Fibroblast of lung (primary cell): ENCODE results near the gene RTN4IP1. TPM values are rescaled to one million over a fixed set of nuclear protein-coding genes. Genes with fewer than 3 reads are reported as not detected.
A peak's percentile ranks its signal among the peaks of the same experiment; 100 is the strongest.

Experiments
- DNase-seq, 2 donors: peaks; one replicate each; pipeline versions ENCODE4 v3.0.0 to v3.0.0-alpha.2; 2010; ENCODE audit warnings: low read depth in 2 of 2
- H2AFZ ChIP-seq: 2 replicates; pipeline ENCODE4 v1.5.1; 2012; ENCODE audit warnings: low read length, control low read depth, inconsistent platforms
- H3K27ac ChIP-seq: 2 replicates; pipeline ENCODE4 v1.5.1; 2011; ENCODE audit warnings: low read length, control low read depth; ENCODE audit not compliant: insufficient read depth
- H3K27me3 ChIP-seq: 2 replicates; pipeline ENCODE4 v1.5.1; 2011; ENCODE audit warnings: mild to moderate bottlenecking, low read length; ENCODE audit not compliant: control insufficient read depth, insufficient read depth
- H3K36me3 ChIP-seq: 2 replicates; pipeline ENCODE4 v1.5.1; 2011; ENCODE audit warnings: low read length; ENCODE audit not compliant: control insufficient read depth, insufficient read depth
- H3K4me1 ChIP-seq: 2 replicates; pipeline ENCODE4 v1.5.1; 2011; ENCODE audit warnings: low read length; ENCODE audit not compliant: control insufficient read depth, insufficient read depth; ENCODE audit errors: extremely low read depth
- H3K4me2 ChIP-seq: 2 replicates; pipeline ENCODE4 v1.5.1; 2011; ENCODE audit warnings: low read length, control low read depth; ENCODE audit not compliant: insufficient read depth; ENCODE audit errors: extremely low read depth
- H3K4me3 ChIP-seq, 4 experiments: fragments of 200-600 bp in 1 of 4; sonication (generic) in 1 of 4; replicated peaks in 1 of 4; 2 replicates each; pipeline ENCODE4 v1.5.1; 2011 to 2016; ENCODE audit warnings: low read length in 4 of 4, low read depth in 3 of 4, mild to moderate bottlenecking in 3 of 4, control low read depth in 2 of 4, inconsistent platforms in 1 of 4, mixed read lengths in 1 of 4; ENCODE audit not compliant: insufficient read depth in 1 of 4; ENCODE audit errors: control extremely low read depth in 1 of 4
- H3K79me2 ChIP-seq: 2 replicates; pipeline ENCODE4 v1.5.1; 2012; ENCODE audit warnings: mild to moderate bottlenecking, low read length, inconsistent platforms; ENCODE audit not compliant: control insufficient read depth, insufficient read depth
- H3K9ac ChIP-seq: 2 replicates; pipeline ENCODE4 v1.5.1; 2011; ENCODE audit warnings: mild to moderate bottlenecking, low read length, control low read depth; ENCODE audit not compliant: insufficient read depth
- H3K9me3 ChIP-seq: 2 replicates; pipeline ENCODE4 v1.5.1; 2012; ENCODE audit warnings: low read depth, low read length; ENCODE audit not compliant: control insufficient read depth, insufficient read depth
- H4K20me1 ChIP-seq: 2 replicates; pipeline ENCODE4 v1.5.1; 2011; ENCODE audit warnings: low read length; ENCODE audit not compliant: control insufficient read depth, insufficient read depth; ENCODE audit errors: extremely low read depth
- EZH2 ChIP-seq: IDR thresholded peaks from 2 replicates; pipeline ENCODE4 v1.5.1; 2012; ENCODE audit warnings: low read length, control low read depth, mild to moderate bottlenecking; ENCODE audit errors: missing control alignments
- polyA plus RNA-seq, 2 donors: library from polyadenylated mRNA; depleted of rRNA in 1 of 2; stranded (reverse) in 1 of 2; unstranded in 1 of 2; fragments of >200 nt; gene quantifications; 2 replicates each; pipeline ENCODE4 v1.2.1, GENCODE V29; 2011 to 2012; ENCODE audit warnings: missing spikeins in 1 of 2
- total RNA-seq: library from RNA; depleted of rRNA; stranded (reverse); fragments of >200 nt; gene quantifications from 2 replicates; pipeline ENCODE4 v1.2.1, GENCODE V29; 2014
- TF ChIP-seq, protein P1 (sequence below), 2 donors: IDR thresholded peaks in 1 of 2; conservative IDR thresholded peaks in 1 of 2; 1 replicate in 1 of 2; 2 replicates in 1 of 2; pipeline ENCODE4 v1.5.1; 2011 to 2012; ENCODE audit warnings: low read length in 2 of 2, control low read depth in 1 of 2, inconsistent platforms in 1 of 2, low read depth in 1 of 2, mild to moderate bottlenecking in 1 of 2

The RTN4IP1 gene
- total and polyA plus RNA-seq, 2 donors (not counting 1 experiment from before 2014, with no cell fraction given), result 8.4 to 9.2 TPM

DNA sequence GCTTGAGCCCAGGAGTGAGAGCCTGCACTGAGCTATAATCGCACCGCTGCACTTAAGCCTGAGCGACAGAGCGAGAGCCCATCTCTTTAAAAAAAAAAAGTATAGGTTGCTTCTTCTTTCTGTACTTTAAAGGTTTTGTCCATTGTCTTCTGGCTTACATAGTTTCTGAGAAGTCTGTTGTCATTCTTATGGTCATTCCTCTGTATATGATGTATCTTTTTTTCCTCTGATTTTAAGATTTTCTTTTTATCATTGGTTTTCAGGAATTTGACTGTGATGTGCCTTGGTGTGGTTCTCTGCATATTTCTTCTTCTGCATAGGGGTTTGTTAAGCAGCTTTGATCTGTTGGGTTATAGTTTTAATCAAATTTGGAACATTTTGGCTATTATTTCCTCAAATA, 29.2 kb upstream of the RTN4IP1 start:
- no peaks in the 10 kb centered on the region for H3K36me3 ChIP-seq
- peak in 1 of 2 donors; percentile 12 for DNase-seq
- H3K79me2 ChIP-seq, result no peaks in the 10 kb centered on the region

DNA sequence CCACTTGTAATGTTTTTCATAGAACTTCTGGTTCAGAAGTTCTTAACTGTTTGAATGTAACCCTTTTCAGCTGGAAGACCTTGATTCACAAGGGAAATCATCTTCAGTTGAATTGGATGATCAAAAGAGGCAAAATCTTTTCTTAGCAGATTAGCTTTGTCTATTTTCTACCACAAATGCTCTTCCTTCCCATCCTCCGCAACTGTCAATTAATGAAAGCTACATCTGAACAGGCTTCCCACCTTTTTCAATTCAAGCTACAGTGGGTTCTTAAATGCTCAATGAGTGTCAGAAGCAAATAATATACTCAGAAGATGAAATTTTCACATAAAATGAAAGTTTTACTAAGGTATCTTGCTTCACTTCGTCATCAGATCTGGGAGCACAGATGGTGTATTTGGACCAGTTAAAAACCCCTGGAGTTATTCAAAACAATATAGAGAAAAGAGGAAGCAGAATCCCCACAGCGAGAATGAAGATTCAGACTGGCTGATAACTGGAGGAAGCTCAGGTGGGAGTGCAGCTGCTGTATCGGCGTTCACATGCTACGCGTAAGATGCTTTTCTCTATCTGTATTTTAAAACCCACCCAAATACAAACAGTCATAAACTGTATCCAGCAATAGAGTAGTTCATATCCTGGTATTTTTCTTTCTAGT, 19.5 kb upstream of the RTN4IP1 start:
- H3K27me3 ChIP-seq, result no peaks in the 10 kb centered on the region
- no peak overlapping the region for H3K4me3 ChIP-seq
- no peak overlapping the region for H3K4me2 ChIP-seq
- H3K4me1 ChIP-seq, result no peaks in the 10 kb centered on the region
- no peak overlapping the region for H3K27ac ChIP-seq
- no peak overlapping the region for H2AFZ ChIP-seq
- no peaks in the 10 kb centered on the region for H4K20me1 ChIP-seq
- H3K36me3 ChIP-seq, result peaks cover 4% of the 10 kb centered on the region
- DNase-seq, result no peak
- no peaks in the 10 kb centered on the region for H3K9me3 ChIP-seq
- no peaks in the 10 kb centered on the region for H3K79me2 ChIP-seq
- no peak overlapping the region for H3K9ac ChIP-seq
- TF ChIP-seq, protein P1, sequence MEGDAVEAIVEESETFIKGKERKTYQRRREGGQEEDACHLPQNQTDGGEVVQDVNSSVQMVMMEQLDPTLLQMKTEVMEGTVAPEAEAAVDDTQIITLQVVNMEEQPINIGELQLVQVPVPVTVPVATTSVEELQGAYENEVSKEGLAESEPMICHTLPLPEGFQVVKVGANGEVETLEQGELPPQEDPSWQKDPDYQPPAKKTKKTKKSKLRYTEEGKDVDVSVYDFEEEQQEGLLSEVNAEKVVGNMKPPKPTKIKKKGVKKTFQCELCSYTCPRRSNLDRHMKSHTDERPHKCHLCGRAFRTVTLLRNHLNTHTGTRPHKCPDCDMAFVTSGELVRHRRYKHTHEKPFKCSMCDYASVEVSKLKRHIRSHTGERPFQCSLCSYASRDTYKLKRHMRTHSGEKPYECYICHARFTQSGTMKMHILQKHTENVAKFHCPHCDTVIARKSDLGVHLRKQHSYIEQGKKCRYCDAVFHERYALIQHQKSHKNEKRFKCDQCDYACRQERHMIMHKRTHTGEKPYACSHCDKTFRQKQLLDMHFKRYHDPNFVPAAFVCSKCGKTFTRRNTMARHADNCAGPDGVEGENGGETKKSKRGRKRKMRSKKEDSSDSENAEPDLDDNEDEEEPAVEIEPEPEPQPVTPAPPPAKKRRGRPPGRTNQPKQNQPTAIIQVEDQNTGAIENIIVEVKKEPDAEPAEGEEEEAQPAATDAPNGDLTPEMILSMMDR (conservative IDR thresholded peaks at IDR 0.05 in 1 of 2, IDR thresholded peaks at IDR 0.05 in 1 of 2; ENCODE audit: low read depth in 1 of 2, low read length in 2 of 2), result no peak
- TF ChIP-seq EZH2, result no peak

More for the DNA sequence above, 29.2 kb upstream of the RTN4IP1 start:
- no peaks in the 10 kb centered on the region for H3K4me1 ChIP-seq
- H3K27ac ChIP-seq, result no peak overlapping the region
- no peak overlapping the region for H2AFZ ChIP-seq
- no peaks in the 10 kb centered on the region for H3K9me3 ChIP-seq
- H4K20me1 ChIP-seq, result no peaks in the 10 kb centered on the region
- H3K4me2 ChIP-seq, result no peak overlapping the region
- H3K27me3 ChIP-seq, result no peaks in the 10 kb centered on the region
- H3K4me3 ChIP-seq, result no peak overlapping the region
- no peak overlapping the region for H3K9ac ChIP-seq
- TF ChIP-seq, protein P1 (conservative IDR thresholded peaks at IDR 0.05 in 1 of 2, IDR thresholded peaks at IDR 0.05 in 1 of 2; ENCODE audit: low read depth in 1 of 2, low read length in 2 of 2), result no peak
- no peak for TF ChIP-seq EZH2

DNA sequence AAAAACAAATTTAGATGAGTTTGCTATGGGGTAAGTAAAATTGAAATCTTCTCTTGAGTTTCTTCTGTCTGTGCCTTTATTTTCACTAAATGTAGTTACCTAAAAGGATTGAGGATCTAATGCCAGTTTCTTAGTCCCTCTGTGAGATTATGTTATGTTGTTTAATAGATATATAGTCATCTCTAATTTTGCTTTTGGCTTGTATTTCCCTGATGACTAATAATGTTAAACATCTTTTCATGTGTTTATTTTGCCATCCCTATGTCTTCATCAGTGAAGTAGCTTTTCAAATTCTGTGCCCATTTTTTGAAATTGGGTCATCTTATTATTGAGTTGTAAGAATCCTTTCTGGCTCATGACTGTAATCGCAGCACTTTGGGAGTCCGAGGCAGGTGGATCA, 13.8 kb upstream of the RTN4IP1 start:
- H3K79me2 ChIP-seq, result no peaks in the 10 kb centered on the region

More for the DNA sequence above, 13.8 kb upstream of the RTN4IP1 start:
- Histone ChIP-seq H3K27me3 (no peaks in the 10 kb centered on the region), H2AFZ (no peak overlapping the region), H3K4me1 (no peaks in the 10 kb centered on the region), H3K4me3 (no peak overlapping the region), H3K36me3 (peaks cover 2% of the 10 kb centered on the region), H3K9me3 (no peaks in the 10 kb centered on the region), H3K4me2 (no peak overlapping the region), H3K27ac (no peak overlapping the region), H4K20me1 (no peaks in the 10 kb centered on the region), H3K9ac (no peak overlapping the region)
- peak in 1 of 2 donors; percentile 47 for DNase-seq
- TF ChIP-seq EZH2, result no peak
- TF ChIP-seq, protein P1 (conservative IDR thresholded peaks at IDR 0.05 in 1 of 2, IDR thresholded peaks at IDR 0.05 in 1 of 2; ENCODE audit: low read depth in 1 of 2, low read length in 2 of 2), result no peak
